ENCODE data around the gene TTC8.
"Not testable (repeated sequence)": the region's sequence is repeated elsewhere in the genome, so short reads cannot be mapped to it uniquely, and the experiment has no call there.

TTC8 gene

DNA sequence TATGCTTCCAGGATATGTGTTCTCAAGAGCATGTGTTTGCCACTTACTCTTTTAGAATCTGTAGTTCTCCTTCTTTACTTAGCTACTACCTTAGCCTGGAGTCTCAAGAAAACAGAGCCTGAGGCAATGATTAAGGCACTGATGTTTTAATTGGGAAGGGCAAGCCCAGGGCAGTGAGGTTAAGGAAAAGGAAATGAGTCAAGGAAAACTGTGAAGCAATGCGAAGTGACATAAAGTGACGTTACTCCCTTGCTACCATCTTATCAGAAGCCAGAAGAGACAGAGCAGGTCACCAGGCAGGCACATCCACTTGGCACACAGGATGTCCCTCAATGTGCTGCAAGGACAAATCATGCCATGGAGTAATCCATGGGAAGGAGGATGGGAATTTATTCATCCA is 20.4 kb upstream of the TTC8 start:
- H3K4me1 ChIP-seq (ENCODE audit: insufficient read depth, low read length) = no peaks in the 10 kb centered on the region
- no peaks in the 10 kb centered on the region for H3K36me3 ChIP-seq (ENCODE audit: insufficient read depth, low read length)
- no peaks in the 10 kb centered on the region; the same call in 1 of the 2 replicates for H3K9me3 ChIP-seq (ENCODE audit: control insufficient read depth, insufficient read depth, low read length)
- no peak overlapping the region for H3K9ac ChIP-seq (ENCODE audit: low read depth, low read length)

- Histone ChIP-seq H3K4me1 (ENCODE audit: insufficient read depth, low read length) (no peaks in the 10 kb centered on the region), H3K9ac (ENCODE audit: low read depth, low read length) (no peak overlapping the region), H3K9me3 (ENCODE audit: control insufficient read depth, insufficient read depth, low read length) (no peaks in the 10 kb centered on the region; the same call in 1 of the 2 replicates), H3K36me3 (ENCODE audit: insufficient read depth, low read length) (no peaks in the 10 kb centered on the region)
These were observed 20.0 kb upstream of the TTC8 start for GRCh38 chr14:88804477-88804876.

DNA sequence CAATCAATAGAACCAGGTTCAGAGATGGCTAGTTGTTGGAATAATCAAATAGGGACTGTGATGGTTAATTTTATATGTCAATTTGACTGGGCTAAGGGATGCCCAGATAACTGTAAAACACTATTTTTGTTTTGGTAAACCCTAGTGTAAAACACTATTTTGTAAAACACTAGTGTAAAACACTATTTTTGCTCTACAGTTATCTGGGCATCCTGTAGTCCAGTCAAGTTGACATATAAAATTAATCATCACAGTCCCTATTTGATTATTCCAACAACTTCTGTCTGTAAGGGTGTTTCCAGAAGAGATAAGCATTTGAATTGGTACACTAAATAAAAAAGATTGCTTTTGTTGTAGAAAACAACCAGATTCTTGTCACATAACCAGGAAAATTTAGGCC is 16.1 kb upstream of the TTC8 start:
- Histone ChIP-seq H3K4me1 (ENCODE audit: insufficient read depth, low read length) (no peaks in the 10 kb centered on the region), H3K9ac (ENCODE audit: low read depth, low read length) (no peak overlapping the region), H3K36me3 (ENCODE audit: insufficient read depth, low read length) (no peaks in the 10 kb centered on the region), H3K9me3 (ENCODE audit: control insufficient read depth, insufficient read depth, low read length) (no peaks in the 10 kb centered on the region; the same call in 1 of the 2 replicates)

GRCh38 chr14:88815980-88816379 is 8.5 kb upstream of the TTC8 start:
- no peaks in the 10 kb centered on the region for H3K4me1 ChIP-seq (ENCODE audit: insufficient read depth, low read length)
- H3K9me3 ChIP-seq (ENCODE audit: control insufficient read depth, insufficient read depth, low read length) = no peaks in the 10 kb centered on the region

GRCh38 chr14:88818018-88818417 is 6.4 kb upstream of the TTC8 start:
- no peaks in the 10 kb centered on the region for H3K36me3 ChIP-seq (ENCODE audit: insufficient read depth, low read length)
- no peak overlapping the region for H3K9ac ChIP-seq (ENCODE audit: low read depth, low read length)
- no peaks in the 10 kb centered on the region for H3K9me3 ChIP-seq (ENCODE audit: control insufficient read depth, insufficient read depth, low read length)
- H3K4me1 ChIP-seq (ENCODE audit: insufficient read depth, low read length) = no peaks in the 10 kb centered on the region

More at GRCh38 chr14:88815980-88816379, 8.5 kb upstream of the TTC8 start:
- Histone ChIP-seq H3K36me3 (ENCODE audit: insufficient read depth, low read length) (no peaks in the 10 kb centered on the region), H3K9ac (ENCODE audit: low read depth, low read length) (no peak overlapping the region)

DNA sequence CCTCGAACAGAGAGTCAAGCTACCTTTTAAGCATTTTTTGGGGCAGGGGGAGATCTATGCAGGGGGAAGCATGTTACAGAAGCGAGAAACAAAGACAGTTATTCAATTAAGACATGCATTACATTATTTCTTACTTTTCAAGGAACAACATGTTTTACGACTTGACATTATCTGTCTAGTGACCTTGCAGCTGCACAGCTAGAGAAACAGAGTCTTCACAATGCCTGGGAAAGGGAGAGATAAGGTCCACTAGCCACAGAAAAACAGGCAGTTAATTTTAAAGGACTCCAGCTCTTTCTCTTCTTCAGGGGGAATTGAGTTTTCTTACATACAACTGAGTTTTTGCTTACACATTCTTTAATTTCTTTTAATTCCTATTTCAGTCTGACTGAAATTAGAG is 4.8 kb upstream of the TTC8 start:
- H3K4me1 ChIP-seq (ENCODE audit: insufficient read depth, low read length); H3K9ac ChIP-seq (ENCODE audit: low read depth, low read length); H3K9me3 ChIP-seq (ENCODE audit: control insufficient read depth, insufficient read depth, low read length); H3K36me3 ChIP-seq (ENCODE audit: insufficient read depth, low read length): not testable (repeated sequence)

DNA sequence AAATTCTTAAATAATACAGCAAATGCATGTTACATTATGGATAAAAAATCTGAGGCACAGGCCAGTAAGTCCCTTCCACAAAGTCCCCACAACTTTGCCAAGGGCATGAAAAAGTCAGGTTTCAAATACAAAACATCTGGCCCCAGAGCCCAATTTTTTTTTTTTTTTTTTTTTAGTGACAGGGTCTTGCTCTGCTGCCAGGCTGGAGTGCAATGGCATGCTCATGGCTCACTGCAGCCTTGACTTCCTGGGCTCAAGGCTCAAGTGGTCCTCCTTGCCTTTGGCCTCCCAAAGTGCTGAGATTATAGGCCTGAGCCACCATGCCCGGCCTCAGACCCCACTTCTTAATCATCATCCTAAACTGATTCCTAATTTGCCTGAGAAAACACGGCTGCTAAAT is 3.1 kb upstream of the TTC8 start:
- Histone ChIP-seq H3K9me3 (ENCODE audit: control insufficient read depth, insufficient read depth, low read length) (no peaks in the 10 kb centered on the region), H3K9ac (ENCODE audit: low read depth, low read length) (no peak overlapping the region), H3K4me1 (ENCODE audit: insufficient read depth, low read length) (no peaks in the 10 kb centered on the region), H3K36me3 (ENCODE audit: insufficient read depth, low read length) (no peaks in the 10 kb centered on the region)

DNA sequence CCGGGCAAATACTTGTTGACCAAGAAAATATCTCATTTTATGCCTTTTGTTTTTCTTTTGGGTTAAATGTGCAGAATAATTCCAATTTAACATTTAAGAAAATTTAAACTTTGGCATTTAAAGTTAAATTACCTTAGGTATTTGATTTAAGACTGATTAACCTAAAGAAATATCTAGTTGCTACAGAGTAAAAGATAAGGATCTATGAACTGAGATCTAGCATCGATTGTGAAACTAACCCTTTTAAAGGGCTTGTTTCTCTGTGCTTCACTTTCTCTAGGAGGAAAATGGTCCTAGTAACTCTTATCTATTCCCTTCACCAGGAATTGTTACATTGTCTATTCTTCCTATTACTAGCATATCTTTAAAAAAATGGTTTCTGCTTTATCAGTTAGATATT is 2.6 kb upstream of the TTC8 start:
- Histone ChIP-seq H3K4me1 (ENCODE audit: insufficient read depth, low read length) (no peaks in the 10 kb centered on the region), H3K36me3 (ENCODE audit: insufficient read depth, low read length) (no peaks in the 10 kb centered on the region), H3K9me3 (ENCODE audit: control insufficient read depth, insufficient read depth, low read length) (no peaks in the 10 kb centered on the region), H3K9ac (ENCODE audit: low read depth, low read length) (no peak overlapping the region)

- H3K36me3 ChIP-seq (ENCODE audit: insufficient read depth, low read length) = no peaks in the 10 kb centered on the region
- H3K4me1 ChIP-seq (ENCODE audit: insufficient read depth, low read length) = no peaks in the 10 kb centered on the region
- peak overlapping the region; percentile 77; the same call in 1 of the 2 replicates for H3K9ac ChIP-seq (ENCODE audit: low read depth, low read length)
- H3K9me3 ChIP-seq (ENCODE audit: control insufficient read depth, insufficient read depth, low read length) = no peaks in the 10 kb centered on the region
These were observed 510 bp upstream of the TTC8 start for GRCh38 chr14:88823968-88824313.

DNA sequence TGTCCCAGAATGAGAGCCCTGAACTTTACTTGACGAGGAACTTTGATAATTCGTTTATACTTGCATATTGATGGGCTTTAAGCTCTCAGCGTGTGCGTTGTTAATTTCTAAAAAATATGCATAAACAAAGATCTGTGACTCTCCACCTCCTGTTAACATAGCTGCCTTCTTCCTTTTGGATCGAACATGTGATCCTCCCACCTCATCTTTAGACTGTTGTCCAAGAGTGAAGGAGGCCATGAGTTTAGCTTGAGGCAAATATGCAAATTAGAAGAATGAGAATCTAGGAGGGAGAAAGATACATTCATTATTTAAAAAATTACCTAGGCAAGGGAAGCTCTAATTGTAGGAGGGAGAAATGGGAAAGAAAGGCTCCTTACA is 617 bp downstream of the TTC8 start:
- no peaks in the 10 kb centered on the region for H3K9me3 ChIP-seq (ENCODE audit: control insufficient read depth, insufficient read depth, low read length)
- no peaks in the 10 kb centered on the region for H3K36me3 ChIP-seq (ENCODE audit: insufficient read depth, low read length)
- peak overlapping the region; percentile 77 for H3K9ac ChIP-seq (ENCODE audit: low read depth, low read length)
- no peaks in the 10 kb centered on the region for H3K4me1 ChIP-seq (ENCODE audit: insufficient read depth, low read length)

GRCh38 chr14:88825503-88825902 is 1.1 kb downstream of the TTC8 start:
- no peaks in the 10 kb centered on the region for H3K36me3 ChIP-seq (ENCODE audit: insufficient read depth, low read length)
- H3K9ac ChIP-seq (ENCODE audit: low read depth, low read length) = peak overlapping the region; percentile 77; the same call in 1 of the 2 replicates
- no peaks in the 10 kb centered on the region for H3K4me1 ChIP-seq (ENCODE audit: insufficient read depth, low read length)
- H3K9me3 ChIP-seq (ENCODE audit: control insufficient read depth, insufficient read depth, low read length) = no peaks in the 10 kb centered on the region

GRCh38 chr14:88829188-88829587 is 4.7 kb downstream of the TTC8 start:
- Histone ChIP-seq H3K4me1 (ENCODE audit: insufficient read depth, low read length) (no peaks in the 10 kb centered on the region), H3K36me3 (ENCODE audit: insufficient read depth, low read length) (no peaks in the 10 kb centered on the region), H3K9ac (ENCODE audit: low read depth, low read length) (no peak overlapping the region), H3K9me3 (ENCODE audit: control insufficient read depth, insufficient read depth, low read length) (no peaks in the 10 kb centered on the region)

DNA sequence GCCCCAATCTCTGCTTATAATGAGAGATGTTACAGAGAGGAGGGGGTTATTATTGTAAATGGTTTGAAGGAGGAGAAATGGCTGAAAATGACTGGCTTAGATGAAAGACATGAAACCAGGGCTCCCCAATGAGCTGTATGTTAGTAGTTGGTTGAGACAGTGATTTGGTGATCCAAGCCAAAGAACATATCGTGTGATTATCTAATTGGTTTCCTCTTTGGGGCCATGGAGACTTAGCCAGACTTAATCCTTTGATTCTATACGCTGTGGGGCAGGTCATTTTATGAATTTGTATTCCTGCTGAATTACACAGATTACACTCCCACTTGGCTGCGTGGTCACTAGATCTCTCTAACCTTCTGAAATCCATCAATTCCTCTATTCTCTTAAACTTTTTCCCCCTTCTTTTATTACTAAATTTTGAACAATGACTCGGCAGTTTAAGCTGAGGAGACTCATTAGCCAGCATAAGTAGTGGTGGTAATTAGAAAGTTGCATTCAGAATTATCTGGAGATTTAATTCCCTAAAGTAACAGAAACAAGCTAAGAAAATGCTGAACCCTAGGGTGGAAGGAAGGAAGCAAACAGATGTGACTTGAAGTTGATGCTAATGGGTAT is 5.3 kb downstream of the TTC8 start:
- Histone ChIP-seq H3K4me1 (ENCODE audit: insufficient read depth, low read length) (no peaks in the 10 kb centered on the region), H3K36me3 (ENCODE audit: insufficient read depth, low read length) (no peaks in the 10 kb centered on the region), H3K9me3 (ENCODE audit: control insufficient read depth, insufficient read depth, low read length) (no peaks in the 10 kb centered on the region), H3K9ac (ENCODE audit: low read depth, low read length) (no peak overlapping the region)

DNA sequence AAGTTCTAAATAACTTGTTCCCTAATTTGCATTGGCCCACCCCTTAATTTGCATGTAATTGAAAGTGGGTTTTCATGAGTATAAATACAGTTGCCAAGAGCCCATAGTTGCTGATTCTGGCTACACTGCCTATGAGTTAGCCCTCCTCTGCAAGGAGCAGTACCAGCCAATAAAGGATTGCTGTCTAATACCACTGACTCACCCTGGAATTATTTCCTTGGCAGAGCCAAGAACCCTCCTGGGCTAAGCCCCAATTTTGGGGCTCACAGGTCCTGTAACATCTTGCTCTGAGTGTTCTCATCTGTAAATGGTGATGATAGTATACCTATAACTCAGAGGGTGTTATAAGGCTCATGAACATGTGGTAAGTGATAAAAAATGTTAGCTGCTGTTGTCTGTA is 6.8 kb downstream of the TTC8 start:
- H3K4me1 ChIP-seq (ENCODE audit: insufficient read depth, low read length) = no peaks in the 10 kb centered on the region
- no peaks in the 10 kb centered on the region for H3K36me3 ChIP-seq (ENCODE audit: insufficient read depth, low read length)
- no peaks in the 10 kb centered on the region for H3K9me3 ChIP-seq (ENCODE audit: control insufficient read depth, insufficient read depth, low read length)
- H3K9ac ChIP-seq (ENCODE audit: low read depth, low read length) = no peak overlapping the region

- H3K9me3 ChIP-seq (ENCODE audit: control insufficient read depth, insufficient read depth, low read length) = no peaks in the 10 kb centered on the region
- H3K36me3 ChIP-seq (ENCODE audit: insufficient read depth, low read length) = no peaks in the 10 kb centered on the region
- no peak overlapping the region for H3K9ac ChIP-seq (ENCODE audit: low read depth, low read length)
- H3K4me1 ChIP-seq (ENCODE audit: insufficient read depth, low read length) = no peaks in the 10 kb centered on the region
These were observed 10.5 kb downstream of the TTC8 start for GRCh38 chr14:88834883-88835431.

Data from ES-I3 (cell line).